GM12878 (cell line): ENCODE measurements around the gene MTR. TPM values are rescaled to one million over a fixed set of nuclear protein-coding genes. Genes with fewer than 3 reads are reported as not detected.

Experiments used
- ATAC-seq: fragments of 200-7000 bp; cut with Tn5 transposase; 3 replicates; pipeline ENCODE4 v1.9.1; 2020; ENCODE audit warnings: mild to moderate bottlenecking, moderate library complexity
- BruUV-seq: library from RNA; stranded (reverse); fragments of 400-500 nt; replicated peaks from 2 replicates; lab custom pipeline; 2021; lab: Mats Ljungman, UMichigan
- CTCF ChIA-PET: fragments of 300-600 bp; sonication (Branson Sonifier 250); formaldehyde crosslinking; extraction: SDS; loops from one replicate; lab custom pipeline; 2021; ENCODE audit warnings: inconsistent platforms; lab: Yijun Ruan, JAX
- POLR2A ChIA-PET: fragments of 350-600 bp; formaldehyde crosslinking; extraction: SDS; loops from one replicate; lab custom pipeline; 2021; ENCODE audit warnings: inconsistent platforms; lab: Charles Lee
- RAD21 ChIA-PET: fragments of 300-600 bp; sonication (Branson Sonifier 250); formaldehyde crosslinking; loops from one replicate; lab custom pipeline; 2023; ENCODE audit warnings: antibody characterized with exemption; ENCODE audit not compliant: unreplicated experiment; lab: Charles Lee
- SMC1A ChIA-PET: fragments of 300-600 bp; sonication (Branson Sonifier 250); formaldehyde crosslinking; loops from one replicate; lab custom pipeline; 2023; ENCODE audit not compliant: unreplicated experiment, uncharacterized antibody; lab: Charles Lee
- DNase-seq: peaks from one replicate; pipeline ENCODE4 v3.0.0-alpha.2; 2011; ENCODE audit warnings: low read depth, low spot score
- FAIRE-seq: peaks from 3 replicates; lab custom pipeline; 2011; peaks lifted over from hg19 to GRCh38; lab: Jason Lieb, UNC
- H2AFZ ChIP-seq: 2 replicates; pipeline ENCODE4 v1.6.0; 2011; ENCODE audit warnings: low read depth, low read length, control low read depth; ENCODE audit not compliant: control insufficient read depth
- H3K27ac ChIP-seq: 2 replicates; pipeline ENCODE4 v1.5.1; 2011; ENCODE audit warnings: control low read depth; ENCODE audit not compliant: control insufficient read depth, insufficient read depth
- H3K27me3 ChIP-seq, 2 experiments: replicated peaks in 1 of 2; 2 replicates each; pipeline versions ENCODE4 v1.6.0 to v1.6.1; 2011; ENCODE audit warnings: low read length in 1 of 2; ENCODE audit not compliant: control insufficient read depth in 2 of 2, insufficient read depth in 2 of 2
- H3K36me3 ChIP-seq, 2 experiments: 2 replicates each; pipeline ENCODE4 v1.5.1; 2011; ENCODE audit warnings: low read length in 1 of 2; ENCODE audit not compliant: control insufficient read depth in 2 of 2, insufficient read depth in 2 of 2
- H3K4me1 ChIP-seq: 2 replicates; pipeline ENCODE4 v1.6.1; 2011; ENCODE audit warnings: mild to moderate bottlenecking, low read length, moderate library complexity, mixed read lengths; ENCODE audit not compliant: control insufficient read depth, insufficient read depth
- H3K4me2 ChIP-seq: 2 replicates; pipeline ENCODE4 v1.6.0; 2011; ENCODE audit warnings: control low read depth; ENCODE audit not compliant: control insufficient read depth, insufficient read depth
- H3K4me3 ChIP-seq: fragments of 200-600 bp; sonication (generic); 2 replicates; pipeline ENCODE4 v1.5.1; 2016
- H3K79me2 ChIP-seq: 2 replicates; pipeline ENCODE4 v1.6.0; 2011; ENCODE audit warnings: low read length; ENCODE audit not compliant: control insufficient read depth, insufficient read depth
- H3K9ac ChIP-seq: 2 replicates; pipeline ENCODE4 v1.8.0; 2011; ENCODE audit warnings: low read length, control low read depth, mixed read lengths; ENCODE audit not compliant: control insufficient read depth, insufficient read depth
- H3K9me3 ChIP-seq: replicated peaks from 3 replicates; pipeline ENCODE4 v1.5.1; 2011; ENCODE audit warnings: mild to moderate bottlenecking, low read length; ENCODE audit not compliant: control insufficient read depth, insufficient read depth
- H4K20me1 ChIP-seq: 2 replicates; pipeline ENCODE4 v1.6.0; 2011; ENCODE audit not compliant: control insufficient read depth, insufficient read depth
- CBX3 ChIP-seq: fragments of 200-600 bp; sonication (generic); IDR thresholded peaks from 2 replicates; pipeline ENCODE4 v1.6.1; 2016; ENCODE audit warnings: low read depth, borderline replicate concordance
- CHD1 ChIP-seq: IDR thresholded peaks from 2 replicates; pipeline ENCODE4 v1.6.1; 2012; ENCODE audit warnings: low read depth, low read length, improper control_type of control experiment
- CHD4 ChIP-seq: fragments of 200-600 bp; sonication (generic); IDR thresholded peaks from 2 replicates; pipeline ENCODE4 v1.6.1; 2016; ENCODE audit warnings: mild to moderate bottlenecking
- HDAC2 ChIP-seq: fragments of 200-600 bp; sonication (generic); IDR thresholded peaks from 2 replicates; pipeline ENCODE4 v1.6.1; 2017
- KAT2A ChIP-seq: conservative IDR thresholded peaks from 2 replicates; pipeline ENCODE4 v1.6.1; 2011; ENCODE audit warnings: low read depth, low read length; ENCODE audit not compliant: control insufficient read depth
- MYC ChIP-seq: IDR thresholded peaks from 2 replicates; pipeline ENCODE4 v1.6.1; 2011; ENCODE audit warnings: mild to moderate bottlenecking, low read length, moderate library complexity, inconsistent platforms; ENCODE audit not compliant: insufficient read depth, insufficient replicate concordance, insufficient read length, severe bottlenecking
- NRF1 ChIP-seq: conservative IDR thresholded peaks from 2 replicates; pipeline ENCODE4 v1.6.1; 2011; ENCODE audit warnings: mild to moderate bottlenecking, low read depth, low read length, improper control_type of control experiment
- RAD21 ChIP-seq: IDR thresholded peaks from 2 replicates; pipeline ENCODE4 v1.6.1; 2011; ENCODE audit warnings: mild to moderate bottlenecking, low read depth, low read length, moderate library complexity; ENCODE audit not compliant: insufficient read depth
- RAD51 ChIP-seq: fragments of 450-650 bp; IDR thresholded peaks from 2 replicates; pipeline ENCODE4 v1.6.1; 2016; ENCODE audit warnings: moderate library complexity, mild to moderate bottlenecking, inconsistent platforms
- SIN3A ChIP-seq: IDR thresholded peaks from 2 replicates; pipeline ENCODE4 v1.6.1; 2012; ENCODE audit warnings: low read depth, low read length, improper control_type of control experiment
- SPI1 ChIP-seq: IDR thresholded peaks from 2 replicates; pipeline ENCODE4 v1.6.1; 2011; ENCODE audit warnings: low read depth, mild to moderate bottlenecking, low read length, moderate library complexity, borderline replicate concordance; ENCODE audit not compliant: insufficient read depth
- SRF ChIP-seq, 2 experiments: IDR thresholded peaks; 2 replicates each; pipeline ENCODE4 v1.6.1; 2011; ENCODE audit warnings: low read depth in 2 of 2, low read length in 2 of 2, mild to moderate bottlenecking in 1 of 2, moderate library complexity in 1 of 2
- ZNF622 ChIP-seq: fragments of 450-650 bp; IDR thresholded peaks from 2 replicates; pipeline ENCODE4 v1.6.1; 2017; ENCODE audit warnings: mild to moderate bottlenecking, inconsistent platforms
- WGBS: methylation state at CpG from one replicate; pipeline ENCODE4 v1.1.6; 2016; ENCODE audit warnings: low lambda C conversion rate; ENCODE audit not compliant: insufficient replicate concordance, insufficient coverage; ENCODE audit errors: missing lambda C conversion rate; 5-methylcytosine and 5-hydroxymethylcytosine counted together
- in situ Hi-C: fragments of 300-500 bp; cut with MboI; formaldehyde crosslinking; loops from 9 replicates; pipeline ENCODE4 v1.14.3; 2018; ENCODE audit warnings: mixed read lengths
- intact Hi-C: fragments of 100-400 bp; cut with micrococcal nuclease; formaldehyde crosslinking; loops from one replicate; pipeline ENCODE4 v1.14.2; 2022; ENCODE audit not compliant: unreplicated experiment
- polyA plus RNA-seq, 11 experiments: library from polyadenylated mRNA; depleted of rRNA in 4 of 11; unstranded in 6 of 11; stranded (reverse) in 5 of 11; fragments of >200 nt; fragmentation: Nextera tagmentation in 4 of 11; fragmentation: Illumina TruSeq in 1 of 11; extraction: Ambion mirVana in 4 of 11; extraction: Trizol in 1 of 11; gene quantifications; 1 replicate in 1 of 11; 2 replicates in 10 of 11; pipeline versions ENCODE4 v1.2.1 to v1.2.3, GENCODE V29; 2011 to 2016; ENCODE audit warnings: inconsistent platforms in 2 of 11, missing spikeins in 2 of 11, low read depth in 1 of 11
- total RNA-seq, 4 experiments: library from RNA; depleted of rRNA in 3 of 4; stranded (reverse); fragments of >200 nt in 3 of 4; fragmentation: Illumina TruSeq in 1 of 4; extraction: Trizol in 1 of 4; gene quantifications; 2 replicates each; pipeline versions ENCODE4 v1.2.1 to v1.2.3, GENCODE V29; 2013 to 2021
- TF ChIP-seq, protein P1 (sequence below): IDR thresholded peaks from 2 replicates; pipeline ENCODE4 v1.6.1; 2011; ENCODE audit warnings: borderline replicate concordance, low read depth, mild to moderate bottlenecking, moderate library complexity, mixed read lengths, low read length; ENCODE audit not compliant: insufficient read depth; ENCODE audit errors: extremely low read length
- TF ChIP-seq, protein P2 (sequence below): fragments of 450-650 bp; IDR thresholded peaks from 2 replicates; pipeline ENCODE4 v1.6.1; 2017; ENCODE audit warnings: antibody characterized with exemption, mild to moderate bottlenecking, moderate library complexity

Gene MTR
- total and polyA plus RNA-seq, 10 of the 15 experiments (the other 5 are each of a cell fraction or from before 2014, with no cell fraction given) = 2.4 to 38.7 (median 16.5) TPM

DNA sequence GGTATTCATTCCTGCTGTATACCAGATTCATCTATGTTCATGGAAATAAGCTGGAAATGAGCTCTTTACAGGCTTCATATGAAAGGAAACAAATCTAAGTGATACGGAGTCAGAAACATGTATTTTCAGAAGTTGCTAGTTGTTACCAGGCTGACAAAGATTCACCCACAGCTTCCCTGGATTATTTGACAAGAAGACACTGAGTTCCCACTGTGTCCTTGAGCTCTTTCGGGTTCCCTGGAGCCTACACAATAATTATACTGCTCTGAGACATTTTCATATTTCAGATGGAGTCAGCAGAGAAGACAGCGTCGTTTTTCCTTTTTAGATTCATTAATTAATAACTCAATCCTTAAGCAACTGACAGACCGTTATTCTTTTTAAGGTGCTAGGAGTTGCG is 29.3 kb upstream of the MTR start:
- Histone ChIP-seq H3K27ac (no peak overlapping the region), H2AFZ (no peak overlapping the region), H3K9ac (no peak overlapping the region), H3K79me2 (no peaks in the 10 kb centered on the region), H4K20me1 (no peaks in the 10 kb centered on the region), H3K36me3 (no peaks in the 10 kb centered on the region), H3K4me3 (no peak overlapping the region), H3K4me2 (no peak overlapping the region), H3K4me1 (no peaks in the 10 kb centered on the region), H3K9me3 (no peaks in the 10 kb centered on the region), H3K27me3 (no peaks in the 10 kb centered on the region)
- CTCF ChIA-PET = interaction anchor here (1.8 kb wide), 1 partner anchor 11 kb away, joined by 4 read pairs; no protein-coding TSS in a partner anchor
- ATAC-seq = no peak
- FAIRE-seq = no peak
- RAD21 ChIA-PET = no interaction called here
- SMC1A ChIA-PET = interaction anchor here (0.9 kb wide), 1 partner anchor 11 kb away, joined by 3 read pairs; no protein-coding TSS in a partner anchor
- in situ Hi-C loops (no loop called here), intact Hi-C loops (no loop called here)
- BruUV-seq = no TSS peak
- TF ChIP-seq ZNF622 (no peak), SIN3A (no peak), KAT2A (no peak), SPI1 (no peak), HDAC2 (no peak)
- 35% methylated on average over 6 of the region's 6 CpGs for WGBS
- POLR2A ChIA-PET = no interaction called here
- DNase-seq = no peak

DNA sequence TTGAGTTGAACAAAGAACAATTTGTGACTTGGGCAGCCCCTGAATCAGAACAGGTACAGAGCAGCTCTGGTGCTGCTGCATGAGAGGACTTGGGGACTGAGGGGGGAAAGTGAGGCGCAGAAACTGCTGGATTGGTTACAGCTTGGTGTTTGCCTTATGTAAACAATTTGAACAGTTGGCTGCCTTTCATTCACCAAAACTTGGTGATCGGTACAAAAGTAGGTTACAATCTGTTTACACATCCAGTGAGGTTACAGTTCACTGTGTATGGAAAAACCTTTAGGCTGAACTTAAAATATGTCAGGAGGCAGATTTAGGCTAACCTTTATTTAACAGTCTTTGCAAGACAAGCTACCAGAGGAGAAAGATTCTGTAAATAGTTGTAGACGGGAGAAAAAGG is 28.6 kb upstream of the MTR start:
- ChIA-PET POLR2A (no interaction called here), SMC1A (no interaction called here), RAD21 (no interaction called here), CTCF (interaction anchor here (1.8 to 5.5 kb wide), 2 partner anchors 8 to 11 kb away, joined by 4 to 37 read pairs; no protein-coding TSS in a partner anchor)
- BruUV-seq = no TSS peak
- Histone ChIP-seq H3K79me2 (no peaks in the 10 kb centered on the region), H3K4me2 (no peak overlapping the region), H3K4me1 (no peaks in the 10 kb centered on the region), H3K27ac (no peak overlapping the region), H3K36me3 (no peaks in the 10 kb centered on the region), H3K27me3 (no peaks in the 10 kb centered on the region), H3K9ac (no peak overlapping the region), H2AFZ (no peak overlapping the region), H3K4me3 (no peak overlapping the region), H4K20me1 (no peaks in the 10 kb centered on the region), H3K9me3 (no peaks in the 10 kb centered on the region)
- in situ Hi-C loops (no loop called here), intact Hi-C loops (no loop called here)
- ATAC-seq (no peak), DNase-seq (no peak), FAIRE-seq (no peak)
- WGBS = 48% methylated on average over 3 of the region's 3 CpGs
- TF ChIP-seq MYC (no peak), CHD4 (no peak), RAD21 (no peak), NRF1 (no peak), SRF (IDR thresholded peaks at IDR 0.05; ENCODE audit: low read depth in 2 of 2, low read length in 2 of 2) (no peak), RAD51 (no peak), CBX3 (no peak), CHD1 (no peak)
- TF ChIP-seq, protein P1, sequence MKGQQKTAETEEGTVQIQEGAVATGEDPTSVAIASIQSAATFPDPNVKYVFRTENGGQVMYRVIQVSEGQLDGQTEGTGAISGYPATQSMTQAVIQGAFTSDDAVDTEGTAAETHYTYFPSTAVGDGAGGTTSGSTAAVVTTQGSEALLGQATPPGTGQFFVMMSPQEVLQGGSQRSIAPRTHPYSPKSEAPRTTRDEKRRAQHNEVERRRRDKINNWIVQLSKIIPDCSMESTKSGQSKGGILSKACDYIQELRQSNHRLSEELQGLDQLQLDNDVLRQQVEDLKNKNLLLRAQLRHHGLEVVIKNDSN = no peak
- TF ChIP-seq, protein P2, sequence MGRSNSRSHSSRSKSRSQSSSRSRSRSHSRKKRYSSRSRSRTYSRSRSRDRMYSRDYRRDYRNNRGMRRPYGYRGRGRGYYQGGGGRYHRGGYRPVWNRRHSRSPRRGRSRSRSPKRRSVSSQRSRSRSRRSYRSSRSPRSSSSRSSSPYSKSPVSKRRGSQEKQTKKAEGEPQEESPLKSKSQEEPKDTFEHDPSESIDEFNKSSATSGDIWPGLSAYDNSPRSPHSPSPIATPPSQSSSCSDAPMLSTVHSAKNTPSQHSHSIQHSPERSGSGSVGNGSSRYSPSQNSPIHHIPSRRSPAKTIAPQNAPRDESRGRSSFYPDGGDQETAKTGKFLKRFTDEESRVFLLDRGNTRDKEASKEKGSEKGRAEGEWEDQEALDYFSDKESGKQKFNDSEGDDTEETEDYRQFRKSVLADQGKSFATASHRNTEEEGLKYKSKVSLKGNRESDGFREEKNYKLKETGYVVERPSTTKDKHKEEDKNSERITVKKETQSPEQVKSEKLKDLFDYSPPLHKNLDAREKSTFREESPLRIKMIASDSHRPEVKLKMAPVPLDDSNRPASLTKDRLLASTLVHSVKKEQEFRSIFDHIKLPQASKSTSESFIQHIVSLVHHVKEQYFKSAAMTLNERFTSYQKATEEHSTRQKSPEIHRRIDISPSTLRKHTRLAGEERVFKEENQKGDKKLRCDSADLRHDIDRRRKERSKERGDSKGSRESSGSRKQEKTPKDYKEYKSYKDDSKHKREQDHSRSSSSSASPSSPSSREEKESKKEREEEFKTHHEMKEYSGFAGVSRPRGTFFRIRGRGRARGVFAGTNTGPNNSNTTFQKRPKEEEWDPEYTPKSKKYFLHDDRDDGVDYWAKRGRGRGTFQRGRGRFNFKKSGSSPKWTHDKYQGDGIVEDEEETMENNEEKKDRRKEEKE = no peak
